ENCODE data around the gene SLC46A2. TPM values are rescaled to one million over a fixed set of nuclear protein-coding genes. Genes with fewer than 3 reads are reported as not detected.

SLC46A2 gene
- total RNA-seq (0.04 TPM), polyA plus RNA-seq (ENCODE audit: insufficient read depth in 1 of 8, insufficient read length in 8 of 8, low replicate concordance in 1 of 8) (under 1 TPM in 5 of 8 donors, not detected in 3; 0.14 to 0.19 (median 0.15) TPM)
- long read RNA-seq, donor 1 = 0 reads
- long read RNA-seq, donor 2 = 0 reads
- long read RNA-seq, donor 3 = 0 reads
- long read RNA-seq, donor 4 = 0 reads
- long read RNA-seq, donor 5, partial matches to known transcripts = 0 of 1 reads
- long read RNA-seq, donor 5, other reads (novel, unspliced or antisense) = 0 of 1 reads
- long read RNA-seq, donor 6 = 0 reads
- long read RNA-seq, donor 7, partial matches to known transcripts = 0 of 1 reads
- long read RNA-seq, donor 7, other reads (novel, unspliced or antisense) = 0 of 1 reads
- long read RNA-seq, donor 8 = 0 reads
- long read RNA-seq, donor 9 = 0 reads
- long read RNA-seq, donor 10 = 0 reads
- long read RNA-seq, donor 11 = 0 reads

GRCh38 chr9:112890106-112891081, at the start of gene SLC46A2:
SLC46A2 (minus strand) TSS chr9:112890876; CDS start chr9:112890681, 195 bp downstream.
- H3K27ac ChIP-seq (ENCODE audit: low read length) = no peak within 1 kb of the TSS
- peak within 1 kb of the TSS; percentile 29 for H3K4me3 ChIP-seq (ENCODE audit: low read length)
- H3K4me1 ChIP-seq (ENCODE audit: control insufficient read depth, insufficient read depth, low read length) = peaks cover 10% of the 10 kb centered on the region
- no peak for DNase-seq
- 11% methylated on average over 78 of the region's 78 CpGs for WGBS (ENCODE audit: insufficient coverage)
- H3K27me3 ChIP-seq (ENCODE audit: control insufficient read depth, insufficient read depth, low read length) = peaks cover 23% of the 10 kb centered on the region
- no peaks in the 10 kb centered on the region for H3K36me3 ChIP-seq (ENCODE audit: control insufficient read depth, insufficient read depth, low read length)
- no peaks in the 10 kb centered on the region for H3K9me3 ChIP-seq (replicated peaks; ENCODE audit: control insufficient read depth, low read depth, low read length)

DNA sequence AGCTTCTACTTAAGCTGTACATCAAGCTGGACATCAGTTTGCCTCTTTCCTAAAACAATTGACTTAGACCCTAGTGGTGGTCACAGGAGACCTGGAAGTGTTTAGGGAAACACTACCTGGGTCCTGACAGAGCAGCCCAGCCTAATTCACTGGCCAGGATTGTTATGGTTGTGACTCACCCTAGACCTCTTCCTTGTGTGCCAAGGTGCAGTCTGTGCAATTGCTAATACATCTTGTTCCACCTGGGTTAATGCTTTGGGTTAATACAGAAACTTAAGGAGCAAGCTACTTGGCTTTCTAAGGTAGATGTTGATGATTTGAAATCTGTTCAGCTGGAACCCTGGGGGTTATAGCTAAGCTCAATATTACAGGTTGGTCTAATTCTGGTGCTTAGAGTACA, 48.7 kb upstream of the SLC46A2 start:
- Histone ChIP-seq H3K27ac (ENCODE audit: low read length) (no peak overlapping the region), H3K4me1 (ENCODE audit: control insufficient read depth, insufficient read depth, low read length) (no peaks in the 10 kb centered on the region)

DNA sequence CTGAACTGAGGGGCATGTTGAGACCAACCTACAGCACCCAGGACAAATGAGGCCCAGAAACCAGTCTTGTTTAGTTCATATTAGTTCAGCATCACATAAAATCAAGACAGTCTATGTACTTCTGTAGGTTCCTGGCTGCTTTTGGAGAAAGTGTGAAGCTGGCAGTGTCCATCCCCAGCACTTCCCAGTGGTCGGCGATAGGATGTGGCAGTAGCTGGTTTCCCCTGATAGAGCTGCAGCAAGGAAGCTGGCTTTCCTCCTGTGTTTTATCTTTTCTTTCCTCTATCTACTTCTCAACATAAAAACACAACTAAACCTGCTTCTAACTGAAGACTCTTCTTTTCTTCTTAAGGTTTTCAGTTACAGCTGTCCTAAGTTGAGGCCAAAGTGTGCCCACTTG, 43.0 kb upstream of the SLC46A2 start:
- peaks cover 16% of the 10 kb centered on the region for H3K27me3 ChIP-seq (ENCODE audit: control insufficient read depth, insufficient read depth, low read length)
- no peaks in the 10 kb centered on the region for H3K4me1 ChIP-seq (ENCODE audit: control insufficient read depth, insufficient read depth, low read length)
- DNase-seq = no peak
- no peaks in the 10 kb centered on the region for H3K36me3 ChIP-seq (ENCODE audit: control insufficient read depth, insufficient read depth, low read length)
- H3K27ac ChIP-seq (ENCODE audit: low read length) = no peak overlapping the region
- no peak overlapping the region for H3K4me3 ChIP-seq (ENCODE audit: low read length)
- H3K9me3 ChIP-seq (replicated peaks; ENCODE audit: control insufficient read depth, low read depth, low read length) = no peaks in the 10 kb centered on the region
- WGBS (ENCODE audit: insufficient coverage) = 94% methylated on average over 2 of the region's 2 CpGs

More for the DNA sequence above, 48.7 kb upstream of the SLC46A2 start:
- Histone ChIP-seq H3K36me3 (ENCODE audit: control insufficient read depth, insufficient read depth, low read length) (no peaks in the 10 kb centered on the region), H3K27me3 (ENCODE audit: control insufficient read depth, insufficient read depth, low read length) (peaks cover 5% of the 10 kb centered on the region), H3K9me3 (replicated peaks; ENCODE audit: control insufficient read depth, low read depth, low read length) (no peaks in the 10 kb centered on the region), H3K4me3 (ENCODE audit: low read length) (no peak overlapping the region)
- no peak for DNase-seq

DNA sequence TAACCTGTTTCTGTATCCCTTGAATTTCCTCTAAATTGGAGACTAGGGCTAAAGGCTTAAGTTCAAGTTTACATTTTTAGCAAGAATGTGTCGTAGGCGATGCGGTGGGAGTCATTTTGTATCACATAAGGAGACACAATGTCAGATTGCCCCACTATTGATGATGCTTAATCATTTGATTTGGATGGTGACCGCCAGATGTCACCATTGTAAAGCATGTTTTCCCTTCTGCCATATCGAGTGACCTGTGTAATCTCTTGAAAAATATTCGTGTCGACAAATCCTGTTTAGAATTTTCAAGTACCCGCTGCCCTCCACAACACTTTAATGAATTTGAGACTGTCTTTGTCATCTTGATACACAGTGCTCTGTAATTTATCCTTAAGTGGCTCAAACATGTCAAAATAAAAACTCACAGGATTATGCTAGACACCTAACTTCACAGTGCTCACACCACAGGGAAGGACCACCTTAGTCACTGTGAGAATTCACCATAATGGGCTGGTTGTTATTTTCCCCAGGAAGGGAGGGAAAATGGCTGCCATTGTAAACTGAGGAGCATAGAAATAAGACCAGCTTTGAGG, 34.5 kb upstream of the SLC46A2 start:
- no peaks in the 10 kb centered on the region for H3K36me3 ChIP-seq (ENCODE audit: control insufficient read depth, insufficient read depth, low read length)
- H3K4me3 ChIP-seq (ENCODE audit: low read length) = no peak overlapping the region
- DNase-seq = peak; percentile 22
- WGBS (ENCODE audit: insufficient coverage) = 42% methylated on average over 5 of the region's 8 CpGs
- peaks cover 5% of the 10 kb centered on the region for H3K27me3 ChIP-seq (ENCODE audit: control insufficient read depth, insufficient read depth, low read length)
- H3K9me3 ChIP-seq (replicated peaks; ENCODE audit: control insufficient read depth, low read depth, low read length) = no peaks in the 10 kb centered on the region
- no peaks in the 10 kb centered on the region for H3K4me1 ChIP-seq (ENCODE audit: control insufficient read depth, insufficient read depth, low read length)
- H3K27ac ChIP-seq (ENCODE audit: low read length) = no peak overlapping the region

- Histone ChIP-seq H3K9me3 (replicated peaks; ENCODE audit: control insufficient read depth, low read depth, low read length) (no peaks in the 10 kb centered on the region), H3K4me3 (ENCODE audit: low read length) (no peak overlapping the region), H3K36me3 (ENCODE audit: control insufficient read depth, insufficient read depth, low read length) (no peaks in the 10 kb centered on the region), H3K27ac (ENCODE audit: low read length) (no peak overlapping the region), H3K4me1 (ENCODE audit: control insufficient read depth, insufficient read depth, low read length) (no peaks in the 10 kb centered on the region), H3K27me3 (ENCODE audit: control insufficient read depth, insufficient read depth, low read length) (no peaks in the 10 kb centered on the region)
- peak; percentile 32 for DNase-seq
- WGBS (ENCODE audit: insufficient coverage) = 43% methylated on average over 2 of the region's 3 CpGs
These were observed 30.9 kb upstream of the SLC46A2 start for GRCh38 chr9:112921549-112921948.

- DNase-seq = no peak
These were observed 27.3 kb upstream of the SLC46A2 start for GRCh38 chr9:112917987-112918362.

GRCh38 chr9:112917047-112917986, 26.6 kb upstream of the SLC46A2 start:
- Histone ChIP-seq H3K36me3 (ENCODE audit: control insufficient read depth, insufficient read depth, low read length) (no peaks in the 10 kb centered on the region), H3K4me3 (ENCODE audit: low read length) (no peak overlapping the region), H3K4me1 (ENCODE audit: control insufficient read depth, insufficient read depth, low read length) (no peaks in the 10 kb centered on the region), H3K27ac (ENCODE audit: low read length) (no peak overlapping the region), H3K9me3 (replicated peaks; ENCODE audit: control insufficient read depth, low read depth, low read length) (no peaks in the 10 kb centered on the region), H3K27me3 (ENCODE audit: control insufficient read depth, insufficient read depth, low read length) (no peaks in the 10 kb centered on the region)
- DNase-seq = no peak
- WGBS (ENCODE audit: insufficient coverage) = no CpG with 5 or more reads among the region's 1 CpG

More at GRCh38 chr9:112917987-112918362, 27.3 kb upstream of the SLC46A2 start:
- 60% methylated on average over 1 of the region's 1 CpG for WGBS (ENCODE audit: insufficient coverage)
- H3K4me1 ChIP-seq (ENCODE audit: control insufficient read depth, insufficient read depth, low read length) = no peaks in the 10 kb centered on the region
- no peak overlapping the region for H3K27ac ChIP-seq (ENCODE audit: low read length)
- H3K9me3 ChIP-seq (replicated peaks; ENCODE audit: control insufficient read depth, low read depth, low read length) = no peaks in the 10 kb centered on the region
- H3K27me3 ChIP-seq (ENCODE audit: control insufficient read depth, insufficient read depth, low read length) = no peaks in the 10 kb centered on the region
- no peak overlapping the region for H3K4me3 ChIP-seq (ENCODE audit: low read length)
- H3K36me3 ChIP-seq (ENCODE audit: control insufficient read depth, insufficient read depth, low read length) = no peaks in the 10 kb centered on the region

DNA sequence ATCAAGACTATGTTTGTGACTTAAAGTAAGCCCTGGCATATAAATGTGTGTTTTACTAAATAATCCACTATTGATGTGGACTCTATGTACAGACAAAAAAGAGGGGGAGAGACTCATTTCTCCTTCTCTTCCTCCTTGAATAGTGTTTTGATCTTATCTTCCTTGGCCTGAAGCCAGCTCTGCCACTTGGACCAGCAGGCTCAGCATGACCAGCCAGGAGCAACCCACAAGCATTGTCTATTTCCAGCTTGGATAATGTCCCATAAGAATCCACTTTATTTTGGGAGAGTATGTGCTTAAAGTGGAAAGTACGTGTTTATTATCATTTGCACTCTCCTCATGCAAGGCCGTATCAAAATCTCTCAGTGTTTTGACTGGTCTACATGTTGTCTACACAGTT, 23.8 kb upstream of the SLC46A2 start:
- no peaks in the 10 kb centered on the region for H3K36me3 ChIP-seq (ENCODE audit: control insufficient read depth, insufficient read depth, low read length)
- no peaks in the 10 kb centered on the region for H3K4me1 ChIP-seq (ENCODE audit: control insufficient read depth, insufficient read depth, low read length)
- no peak overlapping the region for H3K27ac ChIP-seq (ENCODE audit: low read length)
- no peak for DNase-seq
- H3K4me3 ChIP-seq (ENCODE audit: low read length) = no peak overlapping the region
- H3K9me3 ChIP-seq (replicated peaks; ENCODE audit: control insufficient read depth, low read depth, low read length) = no peaks in the 10 kb centered on the region
- whole genome bisulfite sequencing (ENCODE audit: insufficient coverage) = no CpG with 5 or more reads among the region's 2 CpGs
- no peaks in the 10 kb centered on the region for H3K27me3 ChIP-seq (ENCODE audit: control insufficient read depth, insufficient read depth, low read length)

- DNase-seq = no peak
- Histone ChIP-seq H3K9me3 (replicated peaks; ENCODE audit: control insufficient read depth, low read depth, low read length) (no peaks in the 10 kb centered on the region), H3K4me1 (ENCODE audit: control insufficient read depth, insufficient read depth, low read length) (no peaks in the 10 kb centered on the region), H3K27ac (ENCODE audit: low read length) (no peak overlapping the region), H3K36me3 (ENCODE audit: control insufficient read depth, insufficient read depth, low read length) (no peaks in the 10 kb centered on the region), H3K27me3 (ENCODE audit: control insufficient read depth, insufficient read depth, low read length) (no peaks in the 10 kb centered on the region), H3K4me3 (ENCODE audit: low read length) (no peak overlapping the region)
- WGBS (ENCODE audit: insufficient coverage) = 82% methylated on average over 3 of the region's 4 CpGs
These were observed 22.6 kb upstream of the SLC46A2 start for GRCh38 chr9:112913326-112913725.

Data from muscle of leg (tissue), 16 donors.